Tibial nerve (tissue), 4 donors: ENCODE measurements around the gene PKP1. TPM values are rescaled to one million over a fixed set of nuclear protein-coding genes. Genes with fewer than 3 reads are reported as not detected.

ENCODE experiments used
- DNase-seq, 2 donors: peaks; one replicate each; pipeline ENCODE4 v3.0.0-alpha.2; 2019; ENCODE audit warnings: low spot score in 2 of 2
- H3K27ac ChIP-seq, 4 donors: fragments of 200-600 bp; sonication (generic) in 3 of 4; one replicate each; pipeline ENCODE4 v1.5.1; 2017 to 2019; ENCODE audit warnings: mild to moderate bottlenecking in 1 of 4
- H3K27me3 ChIP-seq, 2 donors: fragments of 200-600 bp; sonication (generic) in 1 of 2; one replicate each; pipeline versions ENCODE4 v1.5.1 to v1.6.0; 2017 to 2019
- H3K36me3 ChIP-seq, 3 donors: fragments of 200-600 bp; sonication (generic); one replicate each; pipeline ENCODE4 v1.5.1; 2018 to 2019
- H3K4me1 ChIP-seq, 4 donors: fragments of 200-600 bp; sonication (generic) in 3 of 4; one replicate each; pipeline ENCODE4 v1.5.1; 2017 to 2019
- H3K4me3 ChIP-seq, 4 donors: fragments of 200-600 bp; sonication (generic) in 3 of 4; one replicate each; pipeline ENCODE4 v1.5.1; 2017 to 2019; ENCODE audit warnings: mild to moderate bottlenecking in 1 of 4, moderate library complexity in 1 of 4
- H3K9me3 ChIP-seq, 4 donors: fragments of 200-600 bp; sonication (generic) in 3 of 4; one replicate each; pipeline ENCODE4 v1.5.1; 2017 to 2019
- EP300 ChIP-seq, 2 donors: sonication (generic); formaldehyde crosslinking; IDR thresholded peaks; one replicate each; pipeline ENCODE4 v1.6.1; 2017; ENCODE audit warnings: antibody characterized with exemption in 2 of 2, mild to moderate bottlenecking in 1 of 2
- POLR2A ChIP-seq, 2 donors: fragments of 450-650 bp; IDR thresholded peaks; one replicate each; pipeline ENCODE4 v1.6.1; 2017; ENCODE audit warnings: antibody characterized with exemption in 2 of 2, mild to moderate bottlenecking in 2 of 2, moderate library complexity in 2 of 2
- WGBS, 2 donors: methylation state at CpG; one replicate each; pipeline ENCODE4 v1.1.5; 2018; 5-methylcytosine and 5-hydroxymethylcytosine counted together
- total RNA-seq, 4 donors: library from RNA; depleted of rRNA; stranded (reverse); fragments of >200 nt; gene quantifications; one replicate each; pipeline ENCODE4 v1.1.0, GENCODE V29; 2016
- TF ChIP-seq, protein P1 (sequence below), 5 experiments: fragments of 200-600 bp in 3 of 5; fragments of 450-650 bp in 2 of 5; sonication (generic) in 3 of 5; IDR thresholded peaks; one replicate each; pipeline ENCODE4 v1.5.1; 2016 to 2019; ENCODE audit warnings: antibody characterized with exemption in 5 of 5, mild to moderate bottlenecking in 3 of 5, moderate library complexity in 2 of 5

PKP1 gene
- total RNA-seq, 4 donors from 2014 or later: 0.22 to 0.90 (median 0.39) TPM; not detected in 1

DNA sequence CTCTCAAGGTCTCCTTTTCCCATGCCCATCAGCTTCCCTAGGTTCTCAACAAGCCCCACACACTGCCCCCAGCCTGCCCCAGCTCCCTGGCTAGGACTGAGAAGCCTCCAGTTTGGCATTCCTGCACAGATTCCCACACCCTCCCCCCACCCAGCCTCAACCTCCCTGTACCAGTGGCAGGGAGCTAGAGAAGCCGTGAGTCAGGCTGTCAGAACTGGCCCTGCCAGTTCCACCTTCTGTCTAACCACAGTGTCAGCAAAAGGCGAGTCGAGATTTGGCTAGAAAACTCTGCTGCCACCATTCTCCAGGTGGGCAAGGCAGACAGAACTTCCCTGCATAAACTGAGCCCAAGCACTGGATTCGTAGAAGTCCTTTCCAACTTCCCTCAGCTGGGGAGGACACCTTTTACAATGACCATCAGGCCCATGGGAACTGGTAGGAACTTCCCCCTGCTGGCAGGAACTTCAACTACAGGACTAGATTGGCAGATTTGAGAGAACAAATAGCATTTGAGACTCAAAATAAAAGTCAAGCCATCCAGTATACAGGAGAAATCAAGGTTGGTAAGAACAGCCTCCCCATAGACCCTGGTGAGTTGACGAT, 63.1 kb downstream of the PKP1 start:
- Histone ChIP-seq H3K27me3 (peaks cover 0 to 7% of the 10 kb centered on the region in 2 donors), H3K4me1 (no peaks in the 10 kb centered on the region), H3K4me3 (no peak overlapping the region), H3K27ac (no peak overlapping the region), H3K9me3 (peaks cover 0 to 9% (median 0%) of the 10 kb centered on the region in 4 donors), H3K36me3 (no peaks in the 10 kb centered on the region)
- TF ChIP-seq POLR2A (IDR thresholded peaks at IDR 0.05): no peak
- TF ChIP-seq, protein P1, sequence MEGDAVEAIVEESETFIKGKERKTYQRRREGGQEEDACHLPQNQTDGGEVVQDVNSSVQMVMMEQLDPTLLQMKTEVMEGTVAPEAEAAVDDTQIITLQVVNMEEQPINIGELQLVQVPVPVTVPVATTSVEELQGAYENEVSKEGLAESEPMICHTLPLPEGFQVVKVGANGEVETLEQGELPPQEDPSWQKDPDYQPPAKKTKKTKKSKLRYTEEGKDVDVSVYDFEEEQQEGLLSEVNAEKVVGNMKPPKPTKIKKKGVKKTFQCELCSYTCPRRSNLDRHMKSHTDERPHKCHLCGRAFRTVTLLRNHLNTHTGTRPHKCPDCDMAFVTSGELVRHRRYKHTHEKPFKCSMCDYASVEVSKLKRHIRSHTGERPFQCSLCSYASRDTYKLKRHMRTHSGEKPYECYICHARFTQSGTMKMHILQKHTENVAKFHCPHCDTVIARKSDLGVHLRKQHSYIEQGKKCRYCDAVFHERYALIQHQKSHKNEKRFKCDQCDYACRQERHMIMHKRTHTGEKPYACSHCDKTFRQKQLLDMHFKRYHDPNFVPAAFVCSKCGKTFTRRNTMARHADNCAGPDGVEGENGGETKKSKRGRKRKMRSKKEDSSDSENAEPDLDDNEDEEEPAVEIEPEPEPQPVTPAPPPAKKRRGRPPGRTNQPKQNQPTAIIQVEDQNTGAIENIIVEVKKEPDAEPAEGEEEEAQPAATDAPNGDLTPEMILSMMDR (IDR thresholded peaks at IDR 0.05): peak; percentile 20 to 41 (median 30)
- no peak for TF ChIP-seq EP300 (IDR thresholded peaks at IDR 0.05)
- 60 to 67% methylated on average over 4 to 5 of the region's 5 CpGs for WGBS, 2 donors
- DNase-seq: peak in 1 of 2 donors; percentile 33

DNA sequence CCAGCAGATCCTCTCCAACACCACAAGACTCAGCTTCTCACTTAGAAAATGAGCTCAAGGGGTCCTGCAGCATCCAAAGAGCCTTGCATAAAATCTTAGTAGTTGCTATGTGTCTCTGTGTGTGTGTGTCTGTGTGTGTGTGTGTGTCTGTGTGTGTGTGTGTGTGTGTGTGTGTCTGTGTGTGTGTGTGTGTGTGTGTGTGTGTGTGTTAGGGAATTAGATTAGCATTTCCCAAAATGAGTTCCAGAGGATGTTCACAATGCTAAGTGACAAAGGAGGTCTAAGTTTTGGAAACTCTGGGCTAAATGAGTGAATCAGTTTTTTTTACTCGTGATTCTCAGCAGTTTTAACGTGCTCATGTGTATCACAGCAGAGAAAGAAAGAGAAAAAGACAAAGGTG, 63.7 kb downstream of the PKP1 start:
- H3K36me3 ChIP-seq: no peaks in the 10 kb centered on the region
- H3K9me3 ChIP-seq: peaks cover 0 to 4% (median 0%) of the 10 kb centered on the region in 4 donors
- no peaks in the 10 kb centered on the region for H3K4me1 ChIP-seq
- H3K27ac ChIP-seq: no peak overlapping the region
- DNase-seq: no peak
- no peak for TF ChIP-seq POLR2A (IDR thresholded peaks at IDR 0.05)
- TF ChIP-seq EP300 (IDR thresholded peaks at IDR 0.05): no peak
- TF ChIP-seq, protein P1 (IDR thresholded peaks at IDR 0.05): no peak
- H3K27me3 ChIP-seq: peaks cover 0 to 7% of the 10 kb centered on the region in 2 donors
- 11 to 27% methylated on average over 2 of the region's 2 CpGs for WGBS, 2 donors
- no peak overlapping the region for H3K4me3 ChIP-seq

DNA sequence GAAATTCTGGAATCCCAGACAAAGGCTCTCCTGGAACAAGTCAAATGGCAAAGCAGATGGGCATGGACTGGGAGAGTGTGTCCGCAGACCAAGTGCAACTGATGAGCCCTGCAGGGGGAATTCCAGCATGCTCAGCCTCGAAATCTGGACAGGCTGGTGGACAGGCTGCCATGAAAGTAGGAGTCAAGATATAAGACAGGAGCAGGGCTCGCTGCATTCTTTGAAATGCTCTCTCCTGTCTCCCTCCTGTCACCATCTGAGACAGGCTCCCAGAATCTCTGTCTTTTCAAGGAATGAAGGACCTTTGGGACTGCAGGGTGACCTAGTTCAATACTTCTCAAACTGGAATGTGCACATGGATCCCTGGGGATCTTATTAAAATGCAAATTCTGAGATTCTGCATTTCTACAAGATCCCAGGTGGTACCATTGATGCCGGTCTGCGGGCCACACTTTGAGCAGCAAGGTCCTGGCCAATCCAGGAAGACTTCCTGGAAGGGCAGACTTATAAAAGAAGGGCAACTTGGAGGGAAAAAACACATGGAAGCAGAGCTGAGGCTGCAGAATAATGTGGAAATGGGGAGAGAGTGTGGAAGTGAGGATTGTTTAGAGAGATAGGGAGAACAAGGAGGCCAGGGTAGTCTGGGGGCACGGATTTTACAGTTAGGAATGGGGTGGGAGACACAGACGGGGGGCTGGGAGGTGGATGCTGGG, 64.3 kb downstream of the PKP1 start:
- H3K36me3 ChIP-seq: no peaks in the 10 kb centered on the region
- TF ChIP-seq POLR2A (IDR thresholded peaks at IDR 0.05) (no peak), EP300 (IDR thresholded peaks at IDR 0.05) (no peak)
- TF ChIP-seq, protein P1 (IDR thresholded peaks at IDR 0.05): no peak
- no peak for DNase-seq
- H3K27me3 ChIP-seq: peaks cover 0 to 7% of the 10 kb centered on the region in 2 donors
- WGBS, 2 donors: 30 to 35% methylated on average over 7 of the region's 7 CpGs
- no peaks in the 10 kb centered on the region for H3K9me3 ChIP-seq
- H3K4me1 ChIP-seq: no peaks in the 10 kb centered on the region
- no peak overlapping the region for H3K27ac ChIP-seq
- no peak overlapping the region for H3K4me3 ChIP-seq

DNA sequence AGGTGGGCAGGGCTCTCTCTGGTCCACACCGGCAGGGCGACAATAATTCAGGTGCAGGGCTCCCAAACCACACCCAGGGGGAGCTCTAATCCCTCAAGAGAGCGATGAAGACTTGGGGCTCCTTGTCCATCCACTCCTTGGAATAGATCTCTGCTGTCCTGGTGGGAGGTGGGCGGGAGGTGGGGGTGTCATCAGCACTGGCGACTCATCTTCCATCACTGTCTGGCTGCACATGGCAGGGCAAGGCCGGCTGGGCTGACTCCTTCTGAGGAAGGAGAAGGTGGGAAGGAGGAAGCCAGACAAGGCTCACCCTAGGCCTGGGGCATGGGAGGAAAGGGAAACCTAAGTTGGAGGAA, 64.9 kb downstream of the PKP1 start:
- peaks cover 0 to 7% of the 10 kb centered on the region in 2 donors for H3K27me3 ChIP-seq
- no peak overlapping the region for H3K27ac ChIP-seq
- DNase-seq: peak in 1 of 2 donors; percentile 8
- H3K4me1 ChIP-seq: no peaks in the 10 kb centered on the region
- H3K36me3 ChIP-seq: no peaks in the 10 kb centered on the region
- TF ChIP-seq POLR2A (IDR thresholded peaks at IDR 0.05): no peak
- TF ChIP-seq, protein P1 (IDR thresholded peaks at IDR 0.05): peak in 4 of 5 experiments; percentile 41 to 65 (median 48)
- no peak overlapping the region for H3K4me3 ChIP-seq
- H3K9me3 ChIP-seq: no peaks in the 10 kb centered on the region
- 21 to 32% methylated on average over 6 of the region's 6 CpGs for WGBS, 2 donors

DNA sequence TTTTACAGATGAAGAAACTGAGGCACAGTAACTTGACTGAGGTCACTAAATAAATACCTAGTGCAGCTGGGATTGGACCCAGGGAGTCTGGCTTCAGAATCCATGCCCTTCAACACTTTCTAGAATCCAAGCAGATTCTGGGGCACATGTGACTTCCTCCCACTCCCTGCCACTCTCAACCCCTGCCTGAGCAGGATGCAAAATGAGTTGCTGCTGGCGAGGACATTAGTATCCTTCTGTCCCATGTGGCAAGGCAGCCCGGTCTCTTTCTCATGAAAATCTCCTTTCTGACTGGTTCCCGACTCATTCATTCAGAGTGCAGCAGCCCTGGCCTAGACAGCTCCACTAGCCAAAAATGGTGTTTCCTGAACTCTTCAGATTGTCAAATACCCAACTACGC, 65.8 kb downstream of the PKP1 start:
- no peak overlapping the region for H3K4me3 ChIP-seq
- WGBS, 2 donors: 68 to 73% methylated on average over 4 of the region's 4 CpGs
- H3K9me3 ChIP-seq: no peaks in the 10 kb centered on the region
- H3K4me1 ChIP-seq: no peaks in the 10 kb centered on the region
- no peak for DNase-seq
- no peaks in the 10 kb centered on the region for H3K36me3 ChIP-seq
- peaks cover 0 to 7% of the 10 kb centered on the region in 2 donors for H3K27me3 ChIP-seq
- H3K27ac ChIP-seq: no peak overlapping the region
- TF ChIP-seq POLR2A (IDR thresholded peaks at IDR 0.05): no peak
- TF ChIP-seq, protein P1 (IDR thresholded peaks at IDR 0.05): no peak
- no peak for TF ChIP-seq EP300 (IDR thresholded peaks at IDR 0.05)
